Right cardiac atrium (tissue), 5 donors: ENCODE measurements around the gene PACS2. TPM values are rescaled to one million over a fixed set of nuclear protein-coding genes. Genes with fewer than 3 reads are reported as not detected.
"Not testable (repeated sequence)": the region's sequence is repeated elsewhere in the genome, so short reads cannot be mapped to it uniquely, and the experiment has no call there.

ENCODE experiments used
- ATAC-seq, 2 donors: fragments of 200-7000 bp; cut with Tn5 transposase; one replicate each; pipeline versions ENCODE4 v1.8.0 to v1.9.1; 2020; ENCODE audit warnings: moderate library complexity in 2 of 2, mild to moderate bottlenecking in 1 of 2
- DNase-seq, 3 donors: peaks; one replicate each; pipeline ENCODE4 v3.0.0-alpha.2; 2020
- H3K27ac ChIP-seq: one replicate; pipeline ENCODE4 v1.5.1; 2013; ENCODE audit warnings: mild to moderate bottlenecking, low read length, control low read depth, moderate library complexity
- H3K27me3 ChIP-seq: one replicate; pipeline ENCODE4 v1.6.1; 2013; ENCODE audit not compliant: control insufficient read depth, insufficient read depth
- H3K4me1 ChIP-seq: one replicate; pipeline ENCODE4 v1.6.1; 2013; ENCODE audit warnings: low read length; ENCODE audit not compliant: control insufficient read depth, insufficient read depth
- H3K4me3 ChIP-seq: one replicate; pipeline ENCODE4 v1.5.1; 2013; ENCODE audit warnings: low read length, control low read depth
- H3K9me3 ChIP-seq: one replicate; pipeline ENCODE4 v1.6.1; 2013; ENCODE audit warnings: low read length; ENCODE audit not compliant: control insufficient read depth
- WGBS: extraction: QIAGEN DNeasy Blood & Tissue Kit; methylation state at CpG from one replicate; pipeline ENCODE4 v1.1.7; 2013; 5-methylcytosine and 5-hydroxymethylcytosine counted together
- intact Hi-C, 4 donors: fragments of 100-400 bp; cut with DNase I; formaldehyde crosslinking; loops; one replicate each; pipeline versions ENCODE4 v1.11.0 to v1.14.0; 2022 to 2023
- polyA plus RNA-seq: library from polyadenylated mRNA; stranded (reverse); fragments of 200-250 nt; gene quantifications from one replicate; pipeline ENCODE4 v1.2.3, GENCODE V29; 2013
- total RNA-seq, 4 donors: library from RNA; stranded (reverse); fragmentation: NEBNext Ultra II Directional; extraction: Animal tissue kit (Norgen Biotek cat#: 25700); gene quantifications; one replicate each; pipeline ENCODE4 v1.2.1, GENCODE V29; 2021
- donor health status: healthy with polysubstance abuse.
- donor health status: DM: no; HTN: yes; CAD: no.
- donor health status: DM: no; HTN: no; CAD: no.
- donor health status: DM: no; HTN: yes; CAD: no; lungs with severe emphysema.
- donor health status: DM: yes; HTN: yes; CAD: no.

PACS2 gene
- total and polyA plus RNA-seq, 5 donors, result 50.6 to 67.0 (median 63.0) TPM

- not testable (repeated sequence) for H3K4me1 ChIP-seq, ATAC-seq, DNase-seq, H3K27ac ChIP-seq, H3K9me3 ChIP-seq, H3K4me3 ChIP-seq, H3K27me3 ChIP-seq
- WGBS, result 92% methylated on average over 6 of the region's 6 CpGs
- intact Hi-C loops, result loop anchor here in 1 of 4 donors (10.0 kb wide), 2 partner anchors 84 to 194 kb away; no protein-coding TSS in a partner anchor
Measured at GRCh38 chr14:105288936-105289335, 25.6 kb upstream of the PACS2 start.

GRCh38 chr14:105290621-105291346 lies 23.8 kb upstream of the PACS2 start:
- ATAC-seq (no peak), DNase-seq (peak in 1 of 3 donors; percentile 46)
- intact Hi-C loops, result loop anchor here in 1 of 4 donors (5.0 kb wide), 1 partner anchor 203 kb away; no protein-coding TSS in a partner anchor
- WGBS, result 78% methylated on average over 13 of the region's 13 CpGs
- no peak overlapping the region for H3K4me3 ChIP-seq
- no peaks in the 10 kb centered on the region for H3K9me3 ChIP-seq
- no peaks in the 10 kb centered on the region for H3K27me3 ChIP-seq
- no peak overlapping the region for H3K27ac ChIP-seq
- H3K4me1 ChIP-seq, result peaks cover 7% of the 10 kb centered on the region

GRCh38 chr14:105292826-105293711 lies 21.5 kb upstream of the PACS2 start:
- peak overlapping the region; percentile 34 for H3K27ac ChIP-seq
- H3K4me3 ChIP-seq, result no peak overlapping the region
- no peaks in the 10 kb centered on the region for H3K9me3 ChIP-seq
- ATAC-seq, result peak; percentile 9 to 12
- H3K27me3 ChIP-seq, result no peaks in the 10 kb centered on the region
- H3K4me1 ChIP-seq, result peaks cover 7% of the 10 kb centered on the region
- intact Hi-C loops, result loop anchor here in 2 of 4 donors (2.0 to 5.0 kb wide), 2 partner anchors 42 to 206 kb away; no protein-coding TSS in a partner anchor
- peak in 2 of 3 donors; percentile 47 to 60 for DNase-seq
- 70% methylated on average over 26 of the region's 26 CpGs for WGBS

GRCh38 chr14:105294142-105294597 lies 20.4 kb upstream of the PACS2 start:
- Histone ChIP-seq H3K27me3 (no peaks in the 10 kb centered on the region), H3K4me1 (peaks cover 7% of the 10 kb centered on the region), H3K27ac (peak overlapping the region; percentile 34), H3K9me3 (no peaks in the 10 kb centered on the region), H3K4me3 (no peak overlapping the region)
- intact Hi-C loops, result loop anchor here in 1 of 4 donors (5.0 kb wide), 1 partner anchor 207 kb away; no protein-coding TSS in a partner anchor
- peak; percentile 95 to 96 for ATAC-seq
- 39% methylated on average over 15 of the region's 15 CpGs for WGBS
- peak; percentile 68 to 89 (median 86) for DNase-seq

GRCh38 chr14:105297311-105297710 lies 17.2 kb upstream of the PACS2 start:
- H3K9me3 ChIP-seq, H3K27ac ChIP-seq, ATAC-seq, H3K4me3 ChIP-seq, H3K27me3 ChIP-seq, intact Hi-C loops: not testable (repeated sequence)
- H3K4me1 ChIP-seq, result peaks cover 14% of the 10 kb centered on the region
- DNase-seq, result peak in 1 of 3 donors; percentile 1
- WGBS, result 97% methylated on average over 11 of the region's 11 CpGs

GRCh38 chr14:105299654-105300541 lies 14.7 kb upstream of the PACS2 start:
- 6% methylated on average over 54 of the region's 54 CpGs for WGBS

GRCh38 chr14:105300542-105301102 lies 13.9 kb upstream of the PACS2 start, which contains the start of gene BRF1:
BRF1 (minus strand) TSS chr14:105301001; CDS start chr14:105300629, 372 bp downstream.
- intact Hi-C loops, result no loop called here
- H3K9me3 ChIP-seq, result no peaks in the 10 kb centered on the region
- ATAC-seq (peak; percentile 96 to 97), DNase-seq (peak; percentile 96 to 98 (median 98))
- H3K27ac ChIP-seq, result peak within 1 kb of the TSS; percentile 92
- H3K4me1 ChIP-seq, result peaks cover 6% of the 10 kb centered on the region
- under 1% methylated on average over 90 of the region's 90 CpGs for WGBS
- H3K27me3 ChIP-seq, result no peaks in the 10 kb centered on the region
- peak within 1 kb of the TSS; percentile 73 for H3K4me3 ChIP-seq

More at GRCh38 chr14:105299654-105300541, 14.7 kb upstream of the PACS2 start:
- intact Hi-C loops, result no loop called here
- Histone ChIP-seq H3K27me3 (no peaks in the 10 kb centered on the region), H3K4me3 (peak overlapping the region; percentile 73), H3K4me1 (peaks cover 6% of the 10 kb centered on the region), H3K9me3 (no peaks in the 10 kb centered on the region), H3K27ac (peak overlapping the region; percentile 92)
- DNase-seq (peak; percentile 53 to 85 (median 58)), ATAC-seq (peak; percentile 0 to 2)

GRCh38 chr14:105301103-105301914 lies 13.2 kb upstream of the PACS2 start:
- peak; percentile 99 to 100 (median 100) for DNase-seq
- H3K4me3 ChIP-seq, result peak overlapping the region; percentile 73
- H3K27ac ChIP-seq, result peak overlapping the region; percentile 92
- H3K9me3 ChIP-seq, result no peaks in the 10 kb centered on the region
- no peaks in the 10 kb centered on the region for H3K27me3 ChIP-seq
- H3K4me1 ChIP-seq, result peaks cover 6% of the 10 kb centered on the region
- WGBS, result 6% methylated on average over 65 of the region's 65 CpGs
- ATAC-seq, result peak; percentile 96 to 97
- intact Hi-C loops, result no loop called here

GRCh38 chr14:105301915-105302249 lies 12.7 kb upstream of the PACS2 start:
- ATAC-seq, H3K9me3 ChIP-seq, H3K27me3 ChIP-seq, DNase-seq, intact Hi-C loops, H3K4me3 ChIP-seq, H3K4me1 ChIP-seq: not testable (repeated sequence)
- WGBS, result 74% methylated on average over 11 of the region's 11 CpGs
- peak overlapping the region; percentile 85 for H3K27ac ChIP-seq
